ENCODE measurements around the gene GALE.

GRCh38 chr1:23791516-23792047 lies 9.0 kb downstream of the GALE start:
- TF ChIP-seq CEBPB (IDR thresholded peaks at IDR 0.05; ENCODE audit: borderline replicate concordance, low read depth, low read length) (no peak), GABPA (IDR thresholded peaks at IDR 0.05; ENCODE audit: low read depth, low read length) (no peak), GABPA (CRISPR knock-in tag; IDR thresholded peaks at IDR 0.05; ENCODE audit: low read depth) (peak; percentile 68), ISX (CRISPR knock-in tag; conservative IDR thresholded peaks at IDR 0.05) (no peak), ZNF580 (CRISPR knock-in tag; IDR thresholded peaks at IDR 0.05; ENCODE audit: borderline replicate concordance, low read depth) (no peak), MYC (CRISPR knock-in tag; IDR thresholded peaks at IDR 0.05; ENCODE audit: borderline replicate concordance) (no peak; the same call in 1 of the 2 replicates), PRDM10 (CRISPR knock-in tag; IDR thresholded peaks at IDR 0.05; ENCODE audit: low read depth) (no peak), ZNF614 (CRISPR knock-in tag; IDR thresholded peaks at IDR 0.05; ENCODE audit: borderline replicate concordance) (no peak), RXRA (CRISPR knock-in tag; IDR thresholded peaks at IDR 0.05) (no peak), CTCF (CRISPR knock-in tag; IDR thresholded peaks at IDR 0.05) (no peak)
